ENCODE measurements around the gene CYB561D2. TPM values are rescaled to one million over a fixed set of nuclear protein-coding genes. Genes with fewer than 3 reads are reported as not detected.

Gene CYB561D2
- total RNA-seq, 4 donors from 2014 or later = 3.6 to 23.8 (median 11.3) TPM

GRCh38 chr3:50372349-50372748 is 21.7 kb downstream of the CYB561D2 start:
- H3K27ac ChIP-seq = no peak overlapping the region
- no peaks in the 10 kb centered on the region for H3K9me3 ChIP-seq
- no peaks in the 10 kb centered on the region for H3K4me1 ChIP-seq
- no peak for TF ChIP-seq CTCF (IDR thresholded peaks at IDR 0.05)
- no peak for TF ChIP-seq POLR2A (IDR thresholded peaks at IDR 0.05)
- DNase-seq = no peak
- no peaks in the 10 kb centered on the region for H3K36me3 ChIP-seq
- no peak overlapping the region for H3K4me3 ChIP-seq
- no peaks in the 10 kb centered on the region for H3K27me3 ChIP-seq
- intact Hi-C loops (cut with DNase I; ENCODE audit: low total_unique reads) = loop anchor here (10.0 kb wide), 1 partner anchor 172 kb away; no protein-coding TSS in a partner anchor

- Histone ChIP-seq H3K4me1 (no peaks in the 10 kb centered on the region), H3K4me3 (no peak overlapping the region), H3K9me3 (no peaks in the 10 kb centered on the region), H3K27me3 (no peaks in the 10 kb centered on the region), H3K27ac (no peak overlapping the region), H3K36me3 (no peaks in the 10 kb centered on the region)
- TF ChIP-seq POLR2A (IDR thresholded peaks at IDR 0.05) = no peak
- no peak for TF ChIP-seq CTCF (IDR thresholded peaks at IDR 0.05)
- intact Hi-C loops (cut with DNase I; ENCODE audit: low total_unique reads) = loop anchor here (10.0 kb wide), 1 partner anchor 171 kb away; no protein-coding TSS in a partner anchor
- no peak for DNase-seq
These were observed 22.7 kb downstream of the CYB561D2 start for GRCh38 chr3:50373146-50374051.

- DNase-seq = no peak
- no peaks in the 10 kb centered on the region for H3K27me3 ChIP-seq
- TF ChIP-seq CTCF (IDR thresholded peaks at IDR 0.05) (no peak), POLR2A (IDR thresholded peaks at IDR 0.05) (no peak)
- H3K4me3 ChIP-seq = no peak overlapping the region
- H3K4me1 ChIP-seq = no peaks in the 10 kb centered on the region
- intact Hi-C loops (cut with DNase I; ENCODE audit: low total_unique reads) = loop anchor here (10.0 kb wide), 1 partner anchor 170 kb away; no protein-coding TSS in a partner anchor
- no peaks in the 10 kb centered on the region for H3K9me3 ChIP-seq
- no peaks in the 10 kb centered on the region for H3K36me3 ChIP-seq
- no peak overlapping the region for H3K27ac ChIP-seq
These were observed 23.9 kb downstream of the CYB561D2 start for GRCh38 chr3:50374363-50375257.

GRCh38 chr3:50375258-50375931 is 24.7 kb downstream of the CYB561D2 start:
- DNase-seq = no peak
- TF ChIP-seq POLR2A (IDR thresholded peaks at IDR 0.05) (no peak), CTCF (IDR thresholded peaks at IDR 0.05) (no peak)
- intact Hi-C loops (cut with DNase I; ENCODE audit: low total_unique reads) = loop anchor here (10.0 kb wide), 1 partner anchor 169 kb away; no protein-coding TSS in a partner anchor

More at GRCh38 chr3:50375258-50375931, 24.7 kb downstream of the CYB561D2 start:
- Histone ChIP-seq H3K27ac (no peak overlapping the region), H3K9me3 (no peaks in the 10 kb centered on the region), H3K4me3 (no peak overlapping the region), H3K4me1 (no peaks in the 10 kb centered on the region), H3K36me3 (no peaks in the 10 kb centered on the region), H3K27me3 (no peaks in the 10 kb centered on the region)
